Measurements from ENCODE around the gene EIF4E. TPM values are rescaled to one million over a fixed set of nuclear protein-coding genes. Genes with fewer than 3 reads are reported as not detected.

The EIF4E gene
- total and polyA plus RNA-seq, 2 of the 4 experiments (the other 2 are of a cell fraction), result 80.4 to 113 TPM

DNA sequence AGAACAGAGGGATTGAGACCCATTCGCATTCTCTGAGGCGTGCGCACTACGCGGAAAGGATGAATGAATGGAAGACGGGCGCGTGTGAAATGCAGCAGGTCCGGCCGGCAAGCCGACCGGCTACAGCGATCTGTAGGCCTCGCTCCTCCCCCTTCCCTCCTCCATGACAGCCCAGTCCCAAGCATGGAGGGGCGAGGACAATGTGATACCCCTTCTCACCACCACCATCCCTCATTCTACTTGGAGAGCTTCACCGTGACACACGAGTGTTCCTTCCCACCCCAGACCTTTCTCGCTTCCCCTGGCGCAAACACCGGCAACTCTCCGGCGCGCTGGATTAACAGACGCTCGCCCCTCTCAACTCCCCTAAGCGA, 815 bp downstream of the EIF4E start:
- peak overlapping the region; percentile 97 for H3K4me2 ChIP-seq (ENCODE audit: low read depth, low read length)
- dilution Hi-C loops (cut with HindIII; ENCODE audit: low sequenced_read_pairs, unreplicated experiment) (no loop called here), in situ Hi-C loops (cut with MboI; ENCODE audit: low sequenced_read_pairs) (loop anchor here (5.0 kb wide), 1 partner anchor 271 kb away; the partner anchor contains the start of gene TSPAN5), intact Hi-C loops (cut with micrococcal nuclease) (loop anchor here (1.0 to 10.0 kb wide), 6 partner anchors 149 to 783 kb away; partner anchors contain the start of genes RAP1GDS1 and STPG2)
- peaks cover 29% of the 10 kb centered on the region; the same call in 1 of the 2 replicates for H4K20me1 ChIP-seq (ENCODE audit: insufficient read depth, low read length)
- H4K8ac ChIP-seq (ENCODE audit: low read depth in 2 of 2, low read length in 2 of 2), result peak overlapping the region; percentile 24 to 92; a peak in 2 of 4 replicates
- H3K79me1 ChIP-seq (ENCODE audit: low read depth in 1 of 2, low read length in 2 of 2), result peaks cover 0 to 5% of the 10 kb centered on the region in 2 experiments; a peak in 1 of 4 replicates
- BruUV-seq (replicated peaks), result no TSS peak
- H3K56ac ChIP-seq (ENCODE audit: extremely low read depth, insufficient read depth, low read length), result peak overlapping the region; percentile 83
- H3K14ac ChIP-seq (replicated peaks; ENCODE audit: low read depth, low read length), result peak overlapping the region; percentile 84
- peak; percentile 78 for DNase-seq
- peak overlapping the region; percentile 94 for H2AK5ac ChIP-seq (ENCODE audit: low read depth, low read length)
- H3K18ac ChIP-seq (ENCODE audit: low read depth, low read length), result peak overlapping the region; percentile 58; the same call in 1 of the 2 replicates
- TF ChIP-seq RCOR1 (IDR thresholded peaks at IDR 0.05; ENCODE audit: insufficient replicate concordance, low read length), result no peak
- TF ChIP-seq, protein P1, sequence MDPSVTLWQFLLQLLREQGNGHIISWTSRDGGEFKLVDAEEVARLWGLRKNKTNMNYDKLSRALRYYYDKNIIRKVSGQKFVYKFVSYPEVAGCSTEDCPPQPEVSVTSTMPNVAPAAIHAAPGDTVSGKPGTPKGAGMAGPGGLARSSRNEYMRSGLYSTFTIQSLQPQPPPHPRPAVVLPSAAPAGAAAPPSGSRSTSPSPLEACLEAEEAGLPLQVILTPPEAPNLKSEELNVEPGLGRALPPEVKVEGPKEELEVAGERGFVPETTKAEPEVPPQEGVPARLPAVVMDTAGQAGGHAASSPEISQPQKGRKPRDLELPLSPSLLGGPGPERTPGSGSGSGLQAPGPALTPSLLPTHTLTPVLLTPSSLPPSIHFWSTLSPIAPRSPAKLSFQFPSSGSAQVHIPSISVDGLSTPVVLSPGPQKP (IDR thresholded peaks at IDR 0.05; ENCODE audit: borderline replicate concordance, low read depth, low read length), result no peak
- TF ChIP-seq BHLHE40 (IDR thresholded peaks at IDR 0.05; ENCODE audit: low read depth, low read length), result no peak
- no peak for TF ChIP-seq NFE2L2 (IDR thresholded peaks at IDR 0.05; ENCODE audit: low read depth, low read length)
- TF ChIP-seq RAD21 (IDR thresholded peaks at IDR 0.05; ENCODE audit: low read length), result peak; percentile 20; the same call in 1 of the 2 replicates
- TF ChIP-seq, protein P2, sequence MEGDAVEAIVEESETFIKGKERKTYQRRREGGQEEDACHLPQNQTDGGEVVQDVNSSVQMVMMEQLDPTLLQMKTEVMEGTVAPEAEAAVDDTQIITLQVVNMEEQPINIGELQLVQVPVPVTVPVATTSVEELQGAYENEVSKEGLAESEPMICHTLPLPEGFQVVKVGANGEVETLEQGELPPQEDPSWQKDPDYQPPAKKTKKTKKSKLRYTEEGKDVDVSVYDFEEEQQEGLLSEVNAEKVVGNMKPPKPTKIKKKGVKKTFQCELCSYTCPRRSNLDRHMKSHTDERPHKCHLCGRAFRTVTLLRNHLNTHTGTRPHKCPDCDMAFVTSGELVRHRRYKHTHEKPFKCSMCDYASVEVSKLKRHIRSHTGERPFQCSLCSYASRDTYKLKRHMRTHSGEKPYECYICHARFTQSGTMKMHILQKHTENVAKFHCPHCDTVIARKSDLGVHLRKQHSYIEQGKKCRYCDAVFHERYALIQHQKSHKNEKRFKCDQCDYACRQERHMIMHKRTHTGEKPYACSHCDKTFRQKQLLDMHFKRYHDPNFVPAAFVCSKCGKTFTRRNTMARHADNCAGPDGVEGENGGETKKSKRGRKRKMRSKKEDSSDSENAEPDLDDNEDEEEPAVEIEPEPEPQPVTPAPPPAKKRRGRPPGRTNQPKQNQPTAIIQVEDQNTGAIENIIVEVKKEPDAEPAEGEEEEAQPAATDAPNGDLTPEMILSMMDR (conservative IDR thresholded peaks at IDR 0.05; ENCODE audit: low read depth, low read length), result no peak
- TF ChIP-seq MAFK (IDR thresholded peaks at IDR 0.05; ENCODE audit: low read depth, low read length), result no peak
- TF ChIP-seq MAZ (IDR thresholded peaks at IDR 0.05; ENCODE audit: borderline replicate concordance, low read depth, low read length), result peak; percentile 62; the same call in 1 of the 2 replicates
- peak; percentile 92 for TF ChIP-seq MXI1 (IDR thresholded peaks at IDR 0.05; ENCODE audit: borderline replicate concordance, low read depth, low read length)
- H3K9me1 ChIP-seq (ENCODE audit: insufficient read depth, low read length), result no peaks in the 10 kb centered on the region
- H4K91ac ChIP-seq (ENCODE audit: insufficient read depth, low read depth, low read length), result peak overlapping the region; percentile 78
- H3K36me3 ChIP-seq (ENCODE audit: control insufficient read depth, insufficient read depth, low read length), result 0 out of 2 replicates have a peak, but pooled peaks cover 1% of the 10 kb centered on the region
- peak overlapping the region; percentile 22; the same call in 1 of the 2 replicates for H2BK20ac ChIP-seq (ENCODE audit: low read depth, low read length)
- ATAC-seq (ENCODE audit: low read depth), result peak; percentile 65
- H3K4me3 ChIP-seq (ENCODE audit: insufficient read depth, low read depth, low read length), result peak overlapping the region; percentile 85
- H3K4me1 ChIP-seq (ENCODE audit: control insufficient read depth, insufficient read depth, low read length), result peaks cover 3% of the 10 kb centered on the region; the same call in 1 of the 2 replicates
- H3K23ac ChIP-seq (ENCODE audit: low read depth, low read length), result peak overlapping the region; percentile 94; the same call in 1 of the 2 replicates
- H3K27me3 ChIP-seq (ENCODE audit: control insufficient read depth, insufficient read depth, low read length), result no peaks in the 10 kb centered on the region
- H3K4ac ChIP-seq (ENCODE audit: low read depth, low read length), result peak overlapping the region; percentile 88
- CTCF ChIA-PET, result interaction anchor here (0.9 to 1.5 kb wide), 3 partner anchors 54 to 461 kb away, joined by 3 to 6 read pairs (median 4); no protein-coding TSS in a partner anchor
- peak overlapping the region; percentile 76 for H2BK120ac ChIP-seq (ENCODE audit: low read depth, low read length)
- H2AK9ac ChIP-seq (replicated peaks; ENCODE audit: low read depth, low read length, poor library complexity), result peak overlapping the region; percentile 97
- peak overlapping the region; percentile 94 for H3K27ac ChIP-seq (ENCODE audit: insufficient read depth, low read length)
- peak overlapping the region; percentile 91 for H3K9ac ChIP-seq (ENCODE audit: low read depth, low read length)
- peak overlapping the region; percentile 95 for H2BK5ac ChIP-seq (ENCODE audit: low read depth, low read length, poor library complexity, severe bottlenecking)
- POLR2A ChIA-PET (ENCODE audit: unreplicated experiment), result no interaction called here
- H4K5ac ChIP-seq (ENCODE audit: low read depth, low read length), result 0 out of 2 replicates have a peak overlapping the region, but pooled peaks have one; percentile 27
- peak overlapping the region; percentile 98 for H2AFZ ChIP-seq (replicated peaks; ENCODE audit: low read length, poor library complexity)
- no peaks in the 10 kb centered on the region for H3K9me3 ChIP-seq (ENCODE audit: control insufficient read depth, insufficient read depth, low read length)
- no peak overlapping the region for H2BK15ac ChIP-seq (ENCODE audit: low read depth, low read length)
- WGBS, 2 experiments (ENCODE audit: extremely low coverage in 2 of 2, insufficient read length in 1 of 2), result 1% methylated on average over 18 of the region's 26 CpGs; no CpG with 5 or more reads in 1 of the 2 experiments

Measured in IMR-90 (cell line).